IMR-90 (cell line): ENCODE measurements around the gene METTL8.

ENCODE experiments used
- BHLHE40 ChIP-seq: fragments of 150-350 bp; IDR thresholded peaks from 2 replicates; pipeline ENCODE4 v1.6.1; 2016; ENCODE audit warnings: mild to moderate bottlenecking, low read depth, low read length
- CHD1 ChIP-seq: IDR thresholded peaks from 2 replicates; pipeline ENCODE4 v1.6.1; 2012; ENCODE audit warnings: low read depth, low read length, improper control_type of control experiment
- CTCF ChIP-seq: conservative IDR thresholded peaks from 2 replicates; pipeline ENCODE4 v1.5.1; 2012; ENCODE audit warnings: mild to moderate bottlenecking, low read depth, low read length, improper control_type of control experiment
- ELK1 ChIP-seq: fragments of 150-350 bp; IDR thresholded peaks from 2 replicates; pipeline ENCODE4 v1.6.1; 2016; ENCODE audit warnings: low read depth, mild to moderate bottlenecking, low read length, moderate library complexity, borderline replicate concordance
- MAFK ChIP-seq: IDR thresholded peaks from 2 replicates; pipeline ENCODE4 v1.6.1; 2012; ENCODE audit warnings: low read depth, low read length, improper control_type of control experiment
- MAZ ChIP-seq: IDR thresholded peaks from 2 replicates; pipeline ENCODE4 v1.6.1; 2012; ENCODE audit warnings: low read depth, mild to moderate bottlenecking, low read length, improper control_type of control experiment, moderate library complexity, borderline replicate concordance
- NFE2L2 ChIP-seq: fragments of 150-350 bp; IDR thresholded peaks from 2 replicates; pipeline ENCODE4 v1.6.1; 2016; ENCODE audit warnings: low read depth, mild to moderate bottlenecking, low read length
- POLR2A ChIP-seq: IDR thresholded peaks from 2 replicates; pipeline ENCODE4 v1.6.1; 2012; ENCODE audit warnings: mild to moderate bottlenecking, low read depth, low read length
- RAD21 ChIP-seq: IDR thresholded peaks from 2 replicates; pipeline ENCODE4 v1.6.1; 2012; ENCODE audit warnings: low read length, improper control_type of control experiment
- RCOR1 ChIP-seq: IDR thresholded peaks from 2 replicates; pipeline ENCODE4 v1.6.1; 2012; ENCODE audit warnings: mild to moderate bottlenecking, low read length, improper control_type of control experiment; ENCODE audit not compliant: insufficient replicate concordance
- RFX5 ChIP-seq: IDR thresholded peaks from 2 replicates; pipeline ENCODE4 v1.8.0; 2012; ENCODE audit warnings: low read depth, mild to moderate bottlenecking, low read length, moderate library complexity
- SMC3 ChIP-seq: fragments of 150-350 bp; IDR thresholded peaks from 2 replicates; pipeline ENCODE4 v1.6.1; 2016; ENCODE audit warnings: low read depth, mild to moderate bottlenecking, antibody characterized with exemption, low read length, moderate library complexity
- USF2 ChIP-seq: fragments of 150-350 bp; IDR thresholded peaks from 2 replicates; pipeline ENCODE4 v1.6.1; 2017; ENCODE audit warnings: mild to moderate bottlenecking, antibody characterized with exemption, low read length, low read depth

DNA sequence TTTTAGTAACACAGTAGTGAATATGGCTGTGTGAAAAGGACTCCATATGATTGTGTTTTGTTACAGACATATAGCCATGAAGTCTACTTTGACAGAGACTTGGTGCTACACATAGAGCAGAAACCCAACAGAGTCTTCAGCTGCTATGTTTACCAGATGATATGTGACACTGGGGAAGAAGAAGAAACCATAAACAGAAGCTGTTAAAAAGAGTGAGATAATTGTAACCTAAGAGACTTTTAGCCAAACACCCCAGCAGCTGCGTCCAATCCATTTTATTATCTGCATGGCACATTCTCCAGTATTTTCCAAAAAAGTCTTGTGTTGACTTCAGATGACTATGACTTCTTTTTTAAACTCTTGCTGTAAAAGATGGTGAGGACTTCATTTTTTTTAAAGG is 47.1 kb upstream of the METTL8 start:
- TF ChIP-seq CTCF (no peak), BHLHE40 (no peak), POLR2A (no peak), RCOR1 (no peak), SMC3 (no peak), USF2 (no peak), NFE2L2 (no peak), RAD21 (no peak), CHD1 (no peak), MAFK (no peak), MAZ (no peak), RFX5 (no peak), ELK1 (no peak)
